GM23338 (cell line): ENCODE data around the gene CYBA. TPM values are rescaled to one million over a fixed set of nuclear protein-coding genes. Genes with fewer than 3 reads are reported as not detected.

Experiments
- ATAC-seq: fragments of 200-7000 bp; cut with Tn5 transposase; 3 replicates; pipeline ENCODE4 v1.9.1; 2020
- DNase-seq: peaks from one replicate; pipeline ENCODE4 v3.0.0-alpha.2; 2015; ENCODE audit warnings: low spot score
- H2AFZ ChIP-seq: fragments of 200-600 bp; sonication (generic); 2 replicates; pipeline ENCODE4 v1.8.0; 2016; ENCODE audit warnings: antibody characterized with exemption, mild to moderate bottlenecking, moderate library complexity
- H3F3A ChIP-seq: fragments of 200-600 bp; sonication (generic); replicated peaks from 2 replicates; pipeline ENCODE4 v1.8.0; 2017; ENCODE audit warnings: antibody characterized with exemption, mixed run types, low read depth
- H3K27ac ChIP-seq: fragments of 200-600 bp; sonication (generic); 2 replicates; pipeline ENCODE4 v1.6.1; 2016; ENCODE audit warnings: low read depth
- H3K27me3 ChIP-seq: fragments of 200-600 bp; sonication (generic); 2 replicates; pipeline ENCODE4 v1.8.0; 2016; ENCODE audit warnings: mild to moderate bottlenecking, mixed run types, moderate library complexity; ENCODE audit not compliant: insufficient read depth
- H3K36me3 ChIP-seq: fragments of 200-600 bp; sonication (generic); 2 replicates; pipeline ENCODE4 v1.8.0; 2016; ENCODE audit warnings: mild to moderate bottlenecking; ENCODE audit not compliant: insufficient read depth
- H3K4me1 ChIP-seq: fragments of 200-600 bp; sonication (generic); 2 replicates; pipeline ENCODE4 v1.8.0; 2016; ENCODE audit warnings: mild to moderate bottlenecking, moderate library complexity; ENCODE audit not compliant: insufficient read depth
- H3K4me2 ChIP-seq: fragments of 200-600 bp; sonication (generic); 2 replicates; pipeline ENCODE4 v1.7.1; 2017; ENCODE audit warnings: mixed run types
- H3K4me3 ChIP-seq: fragments of 200-600 bp; sonication (generic); 2 replicates; pipeline ENCODE4 v1.6.1; 2016; ENCODE audit warnings: mixed run types
- H3K79me2 ChIP-seq: fragments of 200-600 bp; sonication (generic); replicated peaks from 2 replicates; pipeline ENCODE4 v1.8.0; 2017; ENCODE audit warnings: mild to moderate bottlenecking; ENCODE audit not compliant: insufficient read depth
- H3K9me2 ChIP-seq: fragments of 200-600 bp; sonication (generic); 2 replicates; pipeline ENCODE4 v1.8.0; 2017; ENCODE audit not compliant: insufficient read depth
- H4K20me1 ChIP-seq: fragments of 200-600 bp; sonication (generic); replicated peaks from 2 replicates; pipeline ENCODE4 v1.8.0; 2017; ENCODE audit warnings: mild to moderate bottlenecking; ENCODE audit not compliant: insufficient read depth
- H3K27ac Mint-ChIP-seq: 2 replicates; pipeline ENCODE4 v1.8.0; 2020; ENCODE audit warnings: inconsistent platforms, mild to moderate bottlenecking, moderate library complexity, mixed read lengths
- H3K27me3 Mint-ChIP-seq: 3 replicates; pipeline ENCODE4 v1.8.0; 2022; ENCODE audit warnings: low read depth, mild to moderate bottlenecking, moderate library complexity, mixed read lengths, inconsistent platforms; ENCODE audit not compliant: insufficient read depth, poor library complexity
- H3K36me3 Mint-ChIP-seq: 3 replicates; pipeline ENCODE4 v1.8.0; 2021; ENCODE audit warnings: low read depth, mild to moderate bottlenecking, inconsistent platforms, moderate library complexity, mixed read lengths
- H3K4me1 Mint-ChIP-seq: 3 replicates; pipeline ENCODE4 v1.8.0; 2020; ENCODE audit warnings: mild to moderate bottlenecking, inconsistent platforms, mixed read lengths
- H3K4me3 Mint-ChIP-seq: 3 replicates; pipeline ENCODE4 v1.8.0; 2021; ENCODE audit warnings: moderate library complexity, mild to moderate bottlenecking, inconsistent platforms, mixed read lengths
- H3K9me3 Mint-ChIP-seq: 3 replicates; pipeline ENCODE4 v1.8.0; 2020; ENCODE audit warnings: moderate library complexity, mild to moderate bottlenecking, inconsistent platforms, mixed read lengths
- CREB1 ChIP-seq: fragments of 250-450 bp; sonication (Bioruptor Pico); IDR thresholded peaks from 2 replicates; pipeline ENCODE4 v1.5.0; 2020; ENCODE audit warnings: low read depth, mild to moderate bottlenecking, moderate library complexity
- JUNB ChIP-seq: IDR thresholded peaks from one replicate; pipeline ENCODE4 v1.6.1; 2016; ENCODE audit warnings: antibody characterized with exemption; ENCODE audit not compliant: unreplicated experiment
- POLR2AphosphoS5 ChIP-seq: IDR thresholded peaks from 2 replicates; pipeline ENCODE4 v1.6.1; 2016; ENCODE audit warnings: antibody characterized with exemption, low read depth
- STAT1 ChIP-seq: IDR thresholded peaks from one replicate; pipeline ENCODE4 v1.6.1; 2016; ENCODE audit warnings: antibody characterized with exemption; ENCODE audit not compliant: unreplicated experiment
- ZNF114 ChIP-seq: fragments of 250-450 bp; sonication (Bioruptor Pico); IDR thresholded peaks from 2 replicates; pipeline ENCODE4 v1.5.0; 2020; ENCODE audit warnings: mild to moderate bottlenecking, moderate library complexity
- polyA plus RNA-seq: library from polyadenylated mRNA; unstranded; fragments of >200 nt; fragmentation: Nextera tagmentation; extraction: Ambion mirVana; gene quantifications from 2 replicates; pipeline ENCODE4 v1.2.1, GENCODE V29; 2016
- total RNA-seq: library from RNA; depleted of rRNA; stranded (reverse); fragments of >200 nt; shearing (Covaris generic); gene quantifications from 2 replicates; pipeline ENCODE4 v1.2.3, GENCODE V29; 2014
- TF ChIP-seq, protein P1 (sequence below): IDR thresholded peaks from 2 replicates; pipeline ENCODE4 v1.6.1; 2016; ENCODE audit warnings: antibody characterized with exemption
- TF ChIP-seq, protein P2 (sequence below): IDR thresholded peaks from one replicate; pipeline ENCODE4 v1.6.1; 2018; ENCODE audit warnings: antibody characterized with exemption; ENCODE audit not compliant: unreplicated experiment
- TF ChIP-seq, protein P3 (sequence below), 2 experiments: fragments of 200-600 bp in 1 of 2; sonication (generic) in 1 of 2; conservative IDR thresholded peaks; 2 replicates each; pipeline versions ENCODE4 v1.5.1 to v1.6.1; 2016 to 2017; ENCODE audit warnings: antibody characterized with exemption in 2 of 2, low read depth in 2 of 2, mild to moderate bottlenecking in 2 of 2, moderate library complexity in 1 of 2

CYBA gene
- total and polyA plus RNA-seq, 2 experiments from 2014 or later = 275 to 281 TPM

DNA sequence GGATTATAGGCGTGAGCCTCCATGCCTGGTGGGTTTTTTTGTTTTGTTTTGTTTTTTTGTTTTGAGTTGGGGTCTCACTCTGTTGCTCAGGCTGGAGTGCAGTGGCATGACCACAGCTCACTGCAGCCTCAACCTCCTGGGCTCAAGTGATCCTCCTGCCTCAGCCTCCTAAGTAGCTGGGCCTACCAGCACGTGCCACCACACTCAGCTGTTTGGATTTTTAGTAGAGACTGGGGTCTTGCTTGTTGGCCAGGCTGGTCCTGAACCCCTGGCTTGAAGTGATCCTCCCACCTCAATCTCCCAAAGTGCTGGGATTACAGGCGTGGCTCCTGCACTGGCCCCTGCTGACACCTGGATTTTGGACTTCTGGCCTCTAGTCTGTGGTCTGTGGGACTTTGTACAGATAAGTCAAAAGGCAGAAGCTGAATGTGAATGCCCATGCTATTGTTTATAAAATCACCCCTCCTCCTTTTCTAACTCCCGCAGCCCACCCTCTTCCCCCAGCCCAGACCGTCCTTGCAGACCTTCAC lies 29.8 kb upstream of the CYBA start:
- Histone ChIP-seq H3K4me1 (peaks cover 9% of the 10 kb centered on the region), H2AFZ (no peak overlapping the region), H3K4me2 (no peak overlapping the region), H3K4me3 (no peak overlapping the region), H3F3A (no peaks in the 10 kb centered on the region; the same call in 1 of the 2 replicates), H3K9me2 (no peaks in the 10 kb centered on the region), H3K36me3 (no peaks in the 10 kb centered on the region; the same call in 1 of the 2 replicates), H3K27me3 (no peaks in the 10 kb centered on the region), H4K20me1 (0 out of 2 replicates have a peak, but pooled peaks cover 5% of the 10 kb centered on the region), H3K79me2 (peaks cover 4% of the 10 kb centered on the region), H3K27ac (no peak overlapping the region)
- Mint-ChIP-seq H3K36me3 (peaks cover 3% of the 10 kb centered on the region; the same call in 2 of the 3 replicates), H3K9me3 (no peaks in the 10 kb centered on the region), H3K27me3 (peaks cover 21% of the 10 kb centered on the region), H3K4me1 (peaks cover 7% of the 10 kb centered on the region), H3K27ac (0 out of 2 replicates have a peak overlapping the region, but pooled peaks have one; percentile 70), H3K4me3 (no peak overlapping the region)
- TF ChIP-seq ZNF114 (CRISPR knock-in tag) (no peak), JUNB (no peak), POLR2AphosphoS5 (no peak), CREB1 (CRISPR knock-in tag) (no peak), STAT1 (no peak)
- TF ChIP-seq, protein P1, sequence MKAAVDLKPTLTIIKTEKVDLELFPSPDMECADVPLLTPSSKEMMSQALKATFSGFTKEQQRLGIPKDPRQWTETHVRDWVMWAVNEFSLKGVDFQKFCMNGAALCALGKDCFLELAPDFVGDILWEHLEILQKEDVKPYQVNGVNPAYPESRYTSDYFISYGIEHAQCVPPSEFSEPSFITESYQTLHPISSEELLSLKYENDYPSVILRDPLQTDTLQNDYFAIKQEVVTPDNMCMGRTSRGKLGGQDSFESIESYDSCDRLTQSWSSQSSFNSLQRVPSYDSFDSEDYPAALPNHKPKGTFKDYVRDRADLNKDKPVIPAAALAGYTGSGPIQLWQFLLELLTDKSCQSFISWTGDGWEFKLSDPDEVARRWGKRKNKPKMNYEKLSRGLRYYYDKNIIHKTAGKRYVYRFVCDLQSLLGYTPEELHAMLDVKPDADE = no peak
- TF ChIP-seq, protein P2, sequence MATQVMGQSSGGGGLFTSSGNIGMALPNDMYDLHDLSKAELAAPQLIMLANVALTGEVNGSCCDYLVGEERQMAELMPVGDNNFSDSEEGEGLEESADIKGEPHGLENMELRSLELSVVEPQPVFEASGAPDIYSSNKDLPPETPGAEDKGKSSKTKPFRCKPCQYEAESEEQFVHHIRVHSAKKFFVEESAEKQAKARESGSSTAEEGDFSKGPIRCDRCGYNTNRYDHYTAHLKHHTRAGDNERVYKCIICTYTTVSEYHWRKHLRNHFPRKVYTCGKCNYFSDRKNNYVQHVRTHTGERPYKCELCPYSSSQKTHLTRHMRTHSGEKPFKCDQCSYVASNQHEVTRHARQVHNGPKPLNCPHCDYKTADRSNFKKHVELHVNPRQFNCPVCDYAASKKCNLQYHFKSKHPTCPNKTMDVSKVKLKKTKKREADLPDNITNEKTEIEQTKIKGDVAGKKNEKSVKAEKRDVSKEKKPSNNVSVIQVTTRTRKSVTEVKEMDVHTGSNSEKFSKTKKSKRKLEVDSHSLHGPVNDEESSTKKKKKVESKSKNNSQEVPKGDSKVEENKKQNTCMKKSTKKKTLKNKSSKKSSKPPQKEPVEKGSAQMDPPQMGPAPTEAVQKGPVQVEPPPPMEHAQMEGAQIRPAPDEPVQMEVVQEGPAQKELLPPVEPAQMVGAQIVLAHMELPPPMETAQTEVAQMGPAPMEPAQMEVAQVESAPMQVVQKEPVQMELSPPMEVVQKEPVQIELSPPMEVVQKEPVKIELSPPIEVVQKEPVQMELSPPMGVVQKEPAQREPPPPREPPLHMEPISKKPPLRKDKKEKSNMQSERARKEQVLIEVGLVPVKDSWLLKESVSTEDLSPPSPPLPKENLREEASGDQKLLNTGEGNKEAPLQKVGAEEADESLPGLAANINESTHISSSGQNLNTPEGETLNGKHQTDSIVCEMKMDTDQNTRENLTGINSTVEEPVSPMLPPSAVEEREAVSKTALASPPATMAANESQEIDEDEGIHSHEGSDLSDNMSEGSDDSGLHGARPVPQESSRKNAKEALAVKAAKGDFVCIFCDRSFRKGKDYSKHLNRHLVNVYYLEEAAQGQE = no peak
- TF ChIP-seq, protein P3, sequence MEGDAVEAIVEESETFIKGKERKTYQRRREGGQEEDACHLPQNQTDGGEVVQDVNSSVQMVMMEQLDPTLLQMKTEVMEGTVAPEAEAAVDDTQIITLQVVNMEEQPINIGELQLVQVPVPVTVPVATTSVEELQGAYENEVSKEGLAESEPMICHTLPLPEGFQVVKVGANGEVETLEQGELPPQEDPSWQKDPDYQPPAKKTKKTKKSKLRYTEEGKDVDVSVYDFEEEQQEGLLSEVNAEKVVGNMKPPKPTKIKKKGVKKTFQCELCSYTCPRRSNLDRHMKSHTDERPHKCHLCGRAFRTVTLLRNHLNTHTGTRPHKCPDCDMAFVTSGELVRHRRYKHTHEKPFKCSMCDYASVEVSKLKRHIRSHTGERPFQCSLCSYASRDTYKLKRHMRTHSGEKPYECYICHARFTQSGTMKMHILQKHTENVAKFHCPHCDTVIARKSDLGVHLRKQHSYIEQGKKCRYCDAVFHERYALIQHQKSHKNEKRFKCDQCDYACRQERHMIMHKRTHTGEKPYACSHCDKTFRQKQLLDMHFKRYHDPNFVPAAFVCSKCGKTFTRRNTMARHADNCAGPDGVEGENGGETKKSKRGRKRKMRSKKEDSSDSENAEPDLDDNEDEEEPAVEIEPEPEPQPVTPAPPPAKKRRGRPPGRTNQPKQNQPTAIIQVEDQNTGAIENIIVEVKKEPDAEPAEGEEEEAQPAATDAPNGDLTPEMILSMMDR (conservative IDR thresholded peaks at IDR 0.05; ENCODE audit: low read depth in 2 of 2) = no peak
- ATAC-seq (no peak), DNase-seq (no peak)
